HG03066 (cell line): ENCODE data around the gene TSGA10.
"Not testable (repeated sequence)": the region's sequence is repeated elsewhere in the genome, so short reads cannot be mapped to it uniquely, and the experiment has no call there.

Experiments used
- ATAC-seq: cut with Tn5 transposase; IDR thresholded peaks from one replicate; pipeline ENCODE4 v1.9.1; 2021; ENCODE audit warnings: low read depth; ENCODE audit not compliant: unreplicated experiment

TSGA10 gene, protein sequence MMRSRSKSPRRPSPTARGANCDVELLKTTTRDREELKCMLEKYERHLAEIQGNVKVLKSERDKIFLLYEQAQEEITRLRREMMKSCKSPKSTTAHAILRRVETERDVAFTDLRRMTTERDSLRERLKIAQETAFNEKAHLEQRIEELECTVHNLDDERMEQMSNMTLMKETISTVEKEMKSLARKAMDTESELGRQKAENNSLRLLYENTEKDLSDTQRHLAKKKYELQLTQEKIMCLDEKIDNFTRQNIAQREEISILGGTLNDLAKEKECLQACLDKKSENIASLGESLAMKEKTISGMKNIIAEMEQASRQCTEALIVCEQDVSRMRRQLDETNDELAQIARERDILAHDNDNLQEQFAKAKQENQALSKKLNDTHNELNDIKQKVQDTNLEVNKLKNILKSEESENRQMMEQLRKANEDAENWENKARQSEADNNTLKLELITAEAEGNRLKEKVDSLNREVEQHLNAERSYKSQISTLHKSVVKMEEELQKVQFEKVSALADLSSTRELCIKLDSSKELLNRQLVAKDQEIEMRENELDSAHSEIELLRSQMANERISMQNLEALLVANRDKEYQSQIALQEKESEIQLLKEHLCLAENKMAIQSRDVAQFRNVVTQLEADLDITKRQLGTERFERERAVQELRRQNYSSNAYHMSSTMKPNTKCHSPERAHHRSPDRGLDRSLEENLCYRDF

DNA sequence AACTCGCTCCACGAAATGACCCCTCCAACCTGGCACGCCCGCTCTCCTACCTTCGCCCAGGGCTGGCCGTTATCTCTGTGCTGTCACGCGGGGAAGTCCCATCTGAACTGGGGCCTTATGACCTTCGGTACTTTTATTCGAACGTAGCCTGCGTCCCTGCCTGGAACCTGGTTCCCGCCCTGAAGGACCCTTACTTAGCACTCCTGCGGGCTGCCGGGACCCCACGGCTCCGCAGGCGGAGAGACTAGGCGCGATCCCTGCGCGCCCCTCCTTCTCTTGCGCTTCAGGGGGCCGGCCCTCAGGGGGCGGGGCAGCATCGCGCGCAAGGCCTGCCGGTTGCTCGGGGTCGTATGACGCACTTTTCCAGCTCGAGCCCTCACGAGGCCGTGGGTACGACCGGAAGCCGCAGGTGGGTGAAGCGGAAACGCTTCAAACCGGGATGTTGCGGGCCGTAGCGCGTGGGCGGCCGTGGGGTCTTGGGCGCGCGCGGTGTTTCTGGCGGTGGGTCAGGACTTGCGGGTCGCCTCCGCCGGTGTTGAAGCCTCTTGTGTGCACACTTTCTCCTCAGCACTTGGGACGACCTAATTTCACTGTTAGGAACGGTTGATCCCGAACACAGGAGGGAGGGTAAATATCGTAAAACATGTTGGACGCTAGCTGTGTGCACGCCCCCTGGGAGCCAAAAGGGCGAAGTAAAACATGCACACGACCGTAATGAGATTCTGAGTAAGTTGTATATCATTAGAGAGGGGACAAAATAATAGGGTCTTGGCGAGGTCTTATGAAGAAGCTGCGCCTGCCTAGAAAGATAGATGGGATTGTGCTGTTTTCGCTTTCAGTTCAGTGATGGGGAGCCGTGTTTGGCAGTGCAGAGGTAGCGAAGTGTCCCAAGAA, at the start of gene TSGA10, which contains the start of gene LIPT1:
TSGA10 (minus strand) TSS at position 300 of the 894 bp plus-strand sequence. CDS start 45,503 bp downstream, outside the sequence.
LIPT1 (plus strand) TSS at position 325 of the 894 bp plus-strand sequence. CDS start 6,991 bp downstream, outside the sequence.
- peak; percentile 93 for ATAC-seq

DNA sequence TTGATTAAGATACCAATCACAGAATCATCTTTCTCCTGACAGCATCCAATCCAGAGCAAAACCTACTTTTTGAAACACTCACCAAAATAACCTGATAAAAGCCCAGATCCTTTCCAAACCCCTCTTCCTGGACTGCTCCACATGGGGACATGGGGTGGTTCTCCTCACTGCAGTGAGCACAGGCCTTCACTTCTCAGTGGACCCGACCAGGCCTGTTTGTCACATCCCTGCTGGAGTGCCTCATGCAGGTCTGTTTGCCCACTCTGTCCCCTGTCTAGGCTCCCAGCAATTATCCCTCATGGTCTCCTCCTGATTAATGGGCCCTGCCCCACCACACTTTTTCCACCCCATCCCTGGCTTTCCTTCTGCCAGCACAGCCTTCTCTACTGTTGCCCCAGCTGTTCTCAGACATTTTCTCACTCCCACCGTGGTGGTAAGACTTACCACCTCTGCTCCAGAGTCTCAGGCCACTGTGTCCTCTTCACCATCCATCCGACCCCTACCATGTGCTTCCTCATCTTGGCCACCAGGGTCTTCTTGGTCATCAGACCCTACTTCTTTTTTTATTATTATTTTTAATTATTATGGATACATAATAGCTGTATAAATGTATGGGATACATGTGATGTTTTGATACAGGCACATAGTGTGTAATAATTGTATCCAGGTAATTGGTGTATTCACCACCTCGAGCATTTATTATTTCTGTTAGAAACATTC, 47.4 kb upstream of the TSGA10 start:
- ATAC-seq: no peak

DNA sequence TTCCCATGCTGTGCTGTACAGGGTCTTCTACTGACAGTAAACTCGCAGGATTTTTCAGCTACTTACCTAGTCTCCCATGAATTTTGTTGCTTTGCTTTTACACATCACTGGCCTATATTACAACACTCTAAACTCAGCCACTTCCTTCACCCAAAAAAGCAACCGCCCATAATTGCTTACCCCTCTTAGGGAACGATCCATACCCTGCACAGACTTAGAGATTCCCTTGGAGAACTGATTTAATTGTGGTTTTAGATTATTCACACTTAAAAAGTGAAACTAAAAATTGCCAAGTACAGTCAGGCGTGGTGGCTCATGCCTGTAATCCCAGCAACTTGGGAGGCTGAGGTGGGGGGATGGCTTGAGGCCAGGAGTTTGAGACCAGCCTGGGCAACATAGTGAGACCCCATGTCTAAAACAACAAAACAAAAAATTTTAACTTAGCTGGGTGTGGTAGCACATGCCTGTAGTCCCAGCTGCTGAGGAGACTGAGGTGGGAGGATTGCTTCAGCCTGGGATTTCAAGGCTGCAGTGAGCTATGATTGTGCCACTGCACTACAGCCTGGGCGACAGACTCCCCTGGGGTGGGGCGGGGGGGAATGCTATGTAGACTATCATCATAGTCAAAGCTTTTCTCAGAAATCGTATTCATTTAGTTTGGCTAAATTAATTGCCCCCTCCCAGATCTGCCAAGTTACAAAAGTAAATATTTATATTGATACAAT, 45.5 kb upstream of the TSGA10 start:
- ATAC-seq: no peak

DNA sequence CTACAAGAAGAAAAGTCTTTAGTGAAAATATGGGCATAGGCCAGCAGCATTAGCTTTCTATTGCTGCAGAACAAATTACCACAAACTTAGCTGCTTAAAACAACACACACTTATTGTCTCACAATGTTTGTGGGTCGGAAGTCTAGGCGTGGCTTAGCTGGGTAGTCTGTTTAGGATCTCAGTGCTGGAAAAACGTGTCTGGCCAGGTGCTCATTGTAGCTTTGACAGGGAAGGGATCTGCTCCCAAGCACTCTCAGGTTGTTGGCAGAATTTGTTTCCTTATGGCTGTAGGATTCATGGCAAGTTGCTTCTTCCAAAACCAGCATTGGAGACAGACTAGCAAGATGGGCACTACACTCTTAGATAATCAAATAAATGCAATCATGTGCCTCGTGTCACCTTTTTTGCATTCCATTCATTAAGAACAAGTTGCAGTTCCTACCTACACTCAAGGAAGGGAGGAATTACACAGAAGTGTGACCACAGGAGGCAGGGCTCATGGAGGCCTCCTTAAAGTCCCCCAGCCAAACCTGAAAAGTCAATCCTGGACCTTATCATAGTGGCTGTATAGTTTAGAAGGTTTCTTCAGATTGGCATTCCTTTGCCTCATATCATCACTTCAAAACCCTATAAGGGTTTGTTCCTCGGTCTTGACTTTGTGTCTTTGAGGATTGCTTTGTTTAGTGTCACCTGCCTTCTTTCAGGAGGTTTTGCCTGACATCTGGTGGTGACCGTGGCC, 43.5 kb upstream of the TSGA10 start:
- ATAC-seq: no peak

DNA sequence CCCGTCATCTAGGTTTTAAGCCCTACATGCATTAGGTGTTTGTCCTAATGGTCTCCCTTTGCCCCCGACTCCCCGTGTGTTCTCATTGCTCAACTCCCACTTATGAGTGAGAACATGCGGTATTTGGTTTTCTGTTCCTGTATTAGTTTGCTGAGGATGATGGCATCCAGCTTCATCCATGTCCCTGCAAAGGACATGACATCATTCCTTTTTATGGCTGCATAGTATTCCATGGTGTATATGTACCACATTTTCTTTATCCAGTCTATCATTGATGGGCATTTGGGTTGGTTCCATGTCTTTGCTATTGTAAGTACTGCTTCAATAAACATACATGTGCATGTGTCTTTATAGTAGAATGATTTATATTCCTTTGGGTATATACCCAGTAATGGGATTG, 37.6 kb upstream of the TSGA10 start:
- not testable (repeated sequence) for ATAC-seq

DNA sequence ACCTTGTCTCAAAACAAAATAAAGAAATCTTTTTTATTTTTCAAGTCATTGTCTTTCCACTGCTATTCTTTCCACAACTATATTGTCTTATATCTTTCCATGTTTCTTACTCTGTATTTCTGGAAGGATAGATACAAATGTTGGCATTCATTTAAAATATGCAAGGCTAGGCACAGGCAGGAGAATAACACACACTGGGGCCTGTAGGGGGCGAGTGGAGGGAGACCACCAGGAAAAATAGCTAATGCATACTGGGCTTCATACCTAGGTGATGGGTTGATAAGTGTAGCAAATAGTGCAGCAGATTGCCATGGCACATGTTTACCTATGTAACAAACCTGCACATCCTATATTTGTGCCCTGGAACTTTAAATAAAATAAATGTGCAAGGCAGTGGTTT, 35.8 kb upstream of the TSGA10 start:
- no peak for ATAC-seq

DNA sequence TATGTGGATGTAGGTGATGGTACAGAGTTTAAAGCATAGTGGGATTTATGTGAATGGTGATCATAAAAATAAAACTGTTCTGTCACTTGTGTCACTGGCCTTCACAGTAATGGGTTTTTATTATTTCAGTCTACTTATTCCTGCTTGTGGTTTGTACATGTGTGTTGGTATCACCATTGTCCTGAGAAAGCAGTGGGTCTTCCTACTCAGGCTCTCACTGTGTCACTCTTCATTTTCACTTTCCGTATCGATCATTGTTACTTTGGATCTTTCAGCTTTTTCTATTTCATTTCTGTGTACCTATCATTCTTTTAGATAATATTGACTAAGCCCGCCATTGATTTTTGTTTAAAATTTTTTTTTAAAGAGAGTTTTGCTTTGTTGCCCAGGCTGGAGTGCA, 33.6 kb upstream of the TSGA10 start:
- no peak for ATAC-seq

DNA sequence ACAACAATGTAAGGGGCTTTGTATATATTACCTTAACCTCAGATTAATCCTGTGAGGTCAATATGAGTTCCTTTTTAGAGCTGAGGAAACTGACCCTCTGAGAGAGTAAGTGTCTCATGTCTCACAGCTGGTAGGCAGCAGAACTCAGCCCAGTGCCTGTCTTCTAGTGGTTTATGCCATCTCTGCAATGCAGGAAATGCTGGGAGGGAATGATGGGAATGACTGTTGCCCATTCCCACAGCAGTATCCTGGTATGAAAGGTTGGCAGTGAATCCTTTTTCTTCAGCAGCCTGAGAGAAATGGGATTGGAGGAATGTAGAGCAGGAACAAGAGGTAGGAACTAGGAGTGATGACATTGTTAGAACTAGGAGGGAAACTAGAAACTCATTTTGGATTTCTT, 32.3 kb upstream of the TSGA10 start:
- no peak for ATAC-seq

DNA sequence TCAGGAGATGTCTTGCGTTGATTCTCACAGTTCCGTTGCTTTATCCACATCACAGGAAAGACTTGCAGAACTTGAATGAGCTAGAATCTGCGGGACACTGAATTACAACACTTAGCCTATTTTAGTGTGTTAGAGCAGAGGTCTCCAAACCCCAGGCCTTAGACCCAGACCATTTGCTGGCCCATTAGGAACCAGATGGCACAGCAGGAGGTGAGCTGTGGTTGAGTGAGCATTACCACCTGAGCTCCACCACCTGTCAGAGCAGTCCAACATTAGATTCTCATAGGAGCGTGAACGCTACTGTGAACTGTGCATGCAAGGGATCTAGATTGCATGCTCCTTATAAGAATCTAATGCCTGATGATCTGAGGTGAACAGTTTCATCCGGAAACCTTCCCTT, 30.1 kb upstream of the TSGA10 start:
- no peak for ATAC-seq

DNA sequence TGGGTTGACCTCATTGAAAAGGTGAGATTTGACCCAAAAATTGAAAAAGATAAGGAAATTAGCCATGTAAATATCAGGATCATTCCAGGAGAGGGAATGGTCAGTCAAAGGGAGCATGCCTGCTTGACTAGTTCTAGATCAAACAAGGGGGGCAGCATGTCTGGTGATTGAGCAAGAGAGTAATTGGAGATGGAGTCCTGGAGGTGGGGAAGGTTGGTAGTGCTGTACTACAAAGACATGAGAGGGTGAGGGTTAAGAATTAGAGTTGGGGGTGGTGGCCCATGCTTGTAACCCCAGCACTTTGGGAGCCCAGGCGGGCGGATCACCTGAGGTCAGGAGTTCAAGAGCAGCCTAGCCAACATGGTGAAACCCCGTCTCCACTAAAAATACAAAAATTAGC, 28.3 kb upstream of the TSGA10 start:
- no peak for ATAC-seq

DNA sequence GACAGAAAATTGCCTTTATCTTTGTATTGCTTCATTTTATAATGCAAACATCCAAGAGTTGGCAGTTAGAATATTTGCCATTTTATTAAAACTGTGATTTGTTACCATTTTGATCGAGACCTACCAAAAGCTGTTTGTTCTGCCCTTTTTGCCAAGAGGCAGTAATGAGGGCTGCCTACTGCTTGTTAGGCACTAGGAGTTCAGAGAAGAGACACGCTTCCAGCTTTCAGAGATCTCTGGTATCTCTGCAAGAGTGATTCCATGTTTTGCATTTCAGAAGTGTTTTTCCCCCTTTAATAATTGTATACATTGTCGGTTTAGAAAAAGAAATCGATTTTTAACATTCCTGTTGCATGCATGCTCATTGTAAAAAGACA, 26.9 kb upstream of the TSGA10 start:
- no peak for ATAC-seq

DNA sequence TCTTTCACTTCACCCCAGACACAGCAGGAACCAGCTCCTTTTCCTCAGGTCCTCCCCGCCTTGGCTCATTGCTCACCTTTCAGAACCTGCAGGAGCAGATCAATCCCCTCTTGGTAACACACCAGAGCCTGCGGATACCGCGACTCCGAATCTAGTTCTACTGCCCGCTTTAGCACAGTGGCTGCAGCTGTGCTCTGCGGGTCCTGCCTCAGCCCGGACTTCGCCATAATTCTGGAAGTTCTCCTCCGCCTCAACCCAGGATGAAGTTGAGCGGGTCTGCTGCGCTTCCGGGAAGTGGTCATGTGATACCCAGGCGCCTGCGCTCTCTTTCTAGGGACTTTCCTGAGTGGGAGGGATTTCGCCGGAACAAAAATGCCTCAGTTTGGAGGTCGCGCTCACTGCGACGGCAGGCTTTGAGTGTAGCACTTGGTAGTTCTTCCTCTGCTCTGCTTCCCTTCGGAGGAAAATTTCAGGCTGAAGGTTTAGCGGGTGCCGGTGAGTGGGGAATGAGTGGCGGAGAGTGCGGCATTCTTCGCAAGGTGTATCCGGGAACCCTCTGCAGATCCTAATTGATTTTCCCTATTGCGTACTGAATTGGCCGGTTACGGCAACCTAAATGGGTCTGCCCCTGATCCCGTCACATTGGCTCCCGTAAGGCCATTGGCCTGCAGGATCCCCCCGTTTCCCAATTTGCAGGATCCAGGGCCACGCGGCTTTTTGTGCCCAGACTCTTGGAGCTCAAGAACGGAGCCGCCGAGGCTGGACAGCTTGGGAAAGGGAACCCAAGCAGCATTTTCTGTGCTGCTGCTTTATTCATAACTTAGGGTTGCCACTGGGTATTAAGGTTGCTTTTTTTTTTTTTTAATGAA, 26.2 kb upstream of the TSGA10 start, which contains the start of the genes MITD1 and MRPL30:
MITD1 (minus strand) TSS at position 304 of the 869 bp plus-strand sequence; CDS start at position 227, 77 bp downstream.
MRPL30 (plus strand) TSS at position 430 of the 869 bp plus-strand sequence. CDS start 5,020 bp downstream, outside the sequence.
- peak; percentile 96 for ATAC-seq

DNA sequence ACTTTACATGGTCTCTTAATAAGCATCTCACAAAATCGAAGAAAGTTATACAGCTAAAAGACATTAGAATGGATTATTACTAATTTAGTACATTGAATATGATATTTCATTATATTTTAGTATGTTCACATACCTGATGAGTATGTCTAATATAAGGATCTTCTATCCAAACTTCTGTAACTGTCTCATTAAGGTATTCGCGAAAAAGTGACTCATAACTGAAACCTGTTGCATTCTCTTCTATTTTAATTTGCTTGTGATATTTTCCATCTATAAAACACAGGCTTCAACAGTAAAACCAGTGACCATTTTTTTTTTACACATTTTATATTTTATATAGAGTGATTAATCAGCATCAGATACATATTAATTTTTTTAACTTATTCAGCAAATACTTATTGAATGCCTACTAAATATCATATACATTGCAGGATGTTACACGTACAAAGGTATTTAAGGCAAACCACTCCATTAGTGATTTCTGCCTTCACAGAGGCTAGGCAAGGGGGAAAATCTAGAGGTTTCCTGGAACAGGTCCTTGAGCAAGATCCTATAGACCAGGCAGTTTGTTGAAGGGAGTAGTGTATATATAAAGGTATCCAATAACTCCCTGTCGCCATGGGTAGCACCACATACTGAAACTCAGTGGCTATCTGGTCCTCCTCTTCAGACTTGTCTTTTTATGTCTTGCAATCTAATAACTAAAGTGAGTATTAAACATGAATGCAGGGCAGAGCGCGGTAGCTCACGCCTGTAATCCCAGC, 16.8 kb upstream of the TSGA10 start:
- no peak for ATAC-seq

DNA sequence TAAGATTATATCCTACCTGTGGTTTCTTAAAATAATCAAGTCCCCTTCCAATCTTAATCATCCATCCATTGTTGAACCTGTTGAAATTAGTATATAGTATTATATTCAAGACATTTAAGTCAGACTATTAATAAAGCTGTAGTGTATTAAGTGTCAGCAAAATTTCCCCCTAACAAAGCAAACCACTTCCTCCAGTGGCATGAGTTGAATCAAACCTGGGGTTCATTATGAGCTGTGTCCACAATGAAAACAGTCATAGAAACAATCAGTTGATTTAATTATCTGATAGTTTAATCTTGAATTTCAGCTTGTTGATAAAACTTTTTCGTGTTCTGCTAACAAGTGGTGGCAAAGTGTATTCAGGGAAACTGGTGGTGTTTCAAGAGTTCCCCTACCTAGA, 14.8 kb upstream of the TSGA10 start:
- no peak for ATAC-seq

DNA sequence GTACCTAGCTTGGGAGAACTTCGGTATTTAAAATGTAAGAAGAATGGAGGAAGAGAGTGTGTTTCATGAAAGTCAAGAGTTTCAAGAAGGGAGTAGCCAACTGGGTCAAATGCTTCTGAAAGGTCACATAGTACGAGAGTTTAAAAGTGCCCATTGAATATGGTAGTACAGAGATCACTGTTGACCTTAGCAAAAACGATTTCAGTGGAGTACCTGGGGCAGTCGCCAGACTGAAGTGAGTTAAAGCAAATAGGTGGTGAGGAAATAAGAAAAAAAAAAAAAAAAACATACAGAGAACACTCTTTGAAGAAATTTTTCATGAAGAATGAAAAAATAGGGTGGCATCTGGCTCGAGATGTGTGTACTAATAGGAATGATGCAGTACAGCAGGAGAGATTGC, 11.5 kb upstream of the TSGA10 start:
- ATAC-seq: no peak

DNA sequence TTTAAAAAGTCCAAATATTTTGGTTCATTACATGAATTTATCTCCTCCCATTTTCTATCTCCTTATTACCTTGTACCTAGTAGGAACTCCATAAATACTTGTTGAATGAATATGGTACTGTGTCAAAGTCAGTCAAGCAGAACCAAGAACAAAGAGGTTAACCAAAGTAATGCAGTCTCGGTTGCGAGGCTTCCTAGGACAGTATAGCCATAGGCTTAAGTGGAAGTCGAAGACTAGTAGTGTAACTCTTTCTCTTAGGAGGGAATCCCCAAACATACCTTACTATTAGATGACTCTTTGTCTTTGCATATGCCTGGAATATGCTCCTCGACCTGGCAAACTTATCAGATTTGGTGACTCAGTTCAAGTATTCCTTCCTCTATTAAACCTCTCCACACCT, 4.9 kb upstream of the TSGA10 start:
- ATAC-seq: no peak

DNA sequence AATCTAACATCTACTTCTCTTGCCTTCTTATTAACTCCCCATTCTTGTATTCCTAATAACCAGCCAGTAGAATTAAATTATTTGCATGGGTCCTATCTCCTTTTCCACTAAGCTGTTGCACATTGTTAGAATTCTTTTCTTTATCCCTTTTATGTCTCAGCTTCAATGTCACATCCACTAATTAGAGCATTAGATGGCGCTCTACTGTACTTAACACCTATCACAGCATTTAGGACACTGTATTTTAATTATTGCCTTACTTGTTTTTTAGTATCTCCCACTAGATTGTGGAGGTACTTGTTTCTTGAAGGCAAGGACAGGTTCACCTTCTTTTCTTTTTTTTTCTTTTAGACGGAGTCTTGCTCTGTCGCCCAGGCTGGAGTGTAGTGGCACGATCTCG, 3.9 kb upstream of the TSGA10 start:
- no peak for ATAC-seq
